ENCODE results near the gene PIK3R3.

Gene PIK3R3

DNA sequence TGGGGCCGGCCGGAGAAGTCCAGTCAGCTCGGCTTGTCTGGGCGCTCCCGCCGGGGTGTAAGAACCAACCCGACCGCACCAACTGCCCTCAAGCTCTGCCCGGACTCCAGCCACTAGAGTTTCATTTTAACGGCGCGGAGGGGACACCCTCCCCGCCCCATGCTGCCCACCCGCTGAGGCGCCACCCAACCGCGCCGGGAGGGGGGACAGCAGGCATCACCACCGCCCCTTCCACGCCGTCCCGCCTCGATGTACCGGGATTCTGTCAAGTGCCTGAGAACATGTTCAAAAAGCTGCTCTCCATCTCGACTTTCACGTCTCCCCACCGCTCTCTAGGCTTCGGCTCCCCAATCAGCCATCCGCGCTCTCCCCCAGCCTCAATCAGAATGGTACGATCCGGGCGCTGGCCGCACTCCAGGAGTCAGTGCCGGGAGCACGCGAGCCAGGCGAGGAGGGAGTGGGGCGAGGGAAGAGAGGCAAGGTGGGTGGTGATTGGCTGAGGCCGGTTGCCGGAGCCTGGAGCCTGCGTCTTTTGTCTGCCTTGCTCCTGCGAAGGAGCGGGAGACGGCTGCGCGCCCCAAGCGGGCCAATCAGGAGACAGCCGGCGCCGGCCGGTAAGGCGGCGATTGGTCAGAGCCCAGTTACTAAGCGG lies at the start of gene PIK3R3:
Gene PIK3R3 (minus strand): TSS at position 101 of the 652 bp plus-strand sequence. CDS start 677 bp downstream, outside the sequence.
- peaks cover 8% of the 10 kb centered on the region for H3K4me1 ChIP-seq (ENCODE audit: control insufficient read depth, insufficient read depth, low read length)
- peak within 1 kb of the TSS; percentile 69 for H3K9ac ChIP-seq (ENCODE audit: low read length)
- H3K4me3 ChIP-seq (ENCODE audit: low read length), result peak within 1 kb of the TSS; percentile 61
- no peaks in the 10 kb centered on the region for H3K36me3 ChIP-seq (ENCODE audit: control insufficient read depth, insufficient read depth, low read length)
- H3K27me3 ChIP-seq (ENCODE audit: control insufficient read depth, insufficient read depth, low read length), result no peaks in the 10 kb centered on the region
- H3K27ac ChIP-seq (ENCODE audit: low read depth, low read length), result peak within 1 kb of the TSS; percentile 93

GRCh38 chr1:46181343-46182260 lies 49.2 kb upstream of the PIK3R3 start:
- Histone ChIP-seq H3K4me3 (ENCODE audit: low read length) (peak overlapping the region; percentile 49), H3K36me3 (ENCODE audit: control insufficient read depth, insufficient read depth, low read length) (no peaks in the 10 kb centered on the region), H3K4me1 (ENCODE audit: control insufficient read depth, insufficient read depth, low read length) (peaks cover 6% of the 10 kb centered on the region), H3K9ac (ENCODE audit: low read length) (peak overlapping the region; percentile 14), H3K27me3 (ENCODE audit: control insufficient read depth, insufficient read depth, low read length) (no peaks in the 10 kb centered on the region), H3K27ac (ENCODE audit: low read depth, low read length) (no peak overlapping the region)

DNA sequence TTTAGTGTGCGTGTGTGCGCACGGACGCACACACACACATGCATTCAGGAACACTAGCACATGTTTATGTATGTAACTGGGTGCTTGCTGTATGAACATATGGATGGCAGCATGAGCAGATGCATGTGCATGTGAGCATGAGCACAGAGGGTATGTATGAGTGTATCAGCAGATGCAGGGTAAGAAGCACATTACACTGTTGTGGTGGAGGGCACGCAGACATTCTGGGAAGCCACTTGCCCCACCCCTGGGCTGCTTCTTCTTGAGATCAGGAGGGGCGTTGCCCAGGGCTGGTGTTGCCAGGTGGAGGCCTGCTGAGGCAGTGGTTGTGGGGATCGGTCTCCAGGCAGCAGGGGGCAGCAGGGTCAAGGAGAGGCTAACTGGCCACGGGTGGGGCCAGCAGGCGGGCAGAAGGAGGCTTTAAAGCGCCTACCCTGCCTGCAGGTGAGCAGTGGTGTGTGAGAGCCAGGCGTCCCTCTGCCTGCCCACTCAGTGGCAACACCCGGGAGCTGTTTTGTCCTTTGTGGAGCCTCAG lies 47.7 kb upstream of the PIK3R3 start:
- H3K4me3 ChIP-seq (ENCODE audit: low read length), result peak overlapping the region; percentile 49
- H3K4me1 ChIP-seq (ENCODE audit: control insufficient read depth, insufficient read depth, low read length), result peaks cover 6% of the 10 kb centered on the region
- H3K9ac ChIP-seq (ENCODE audit: low read length), result peak overlapping the region; percentile 12
- H3K27me3 ChIP-seq (ENCODE audit: control insufficient read depth, insufficient read depth, low read length), result no peaks in the 10 kb centered on the region
- no peak overlapping the region for H3K27ac ChIP-seq (ENCODE audit: low read depth, low read length)
- no peaks in the 10 kb centered on the region for H3K36me3 ChIP-seq (ENCODE audit: control insufficient read depth, insufficient read depth, low read length)

- peaks cover 8% of the 10 kb centered on the region for H3K4me1 ChIP-seq (ENCODE audit: control insufficient read depth, insufficient read depth, low read length)
- H3K9ac ChIP-seq (ENCODE audit: low read length), result no peak overlapping the region
- no peak overlapping the region for H3K27ac ChIP-seq (ENCODE audit: low read depth, low read length)
- H3K4me3 ChIP-seq (ENCODE audit: low read length), result peak overlapping the region; percentile 6
- H3K27me3 ChIP-seq (ENCODE audit: control insufficient read depth, insufficient read depth, low read length), result no peaks in the 10 kb centered on the region
- no peaks in the 10 kb centered on the region for H3K36me3 ChIP-seq (ENCODE audit: control insufficient read depth, insufficient read depth, low read length)
Measured at GRCh38 chr1:46179138-46180081, 47.0 kb upstream of the PIK3R3 start.

GRCh38 chr1:46176211-46176865 lies 43.9 kb upstream of the PIK3R3 start, which contains the start of gene P3R3URF:
Gene P3R3URF (minus strand): TSS chr1:46176488. CDS start chr1:46176471, 17 bp downstream.
- Histone ChIP-seq H3K27me3 (ENCODE audit: control insufficient read depth, insufficient read depth, low read length) (no peaks in the 10 kb centered on the region), H3K4me3 (ENCODE audit: low read length) (no peak within 1 kb of the TSS), H3K27ac (ENCODE audit: low read depth, low read length) (no peak within 1 kb of the TSS), H3K4me1 (ENCODE audit: control insufficient read depth, insufficient read depth, low read length) (peaks cover 17% of the 10 kb centered on the region), H3K36me3 (ENCODE audit: control insufficient read depth, insufficient read depth, low read length) (no peaks in the 10 kb centered on the region), H3K9ac (ENCODE audit: low read length) (no peak within 1 kb of the TSS)

- Histone ChIP-seq H3K4me3 (ENCODE audit: low read length) (no peak overlapping the region), H3K36me3 (ENCODE audit: control insufficient read depth, insufficient read depth, low read length) (no peaks in the 10 kb centered on the region), H3K27ac (ENCODE audit: low read depth, low read length) (no peak overlapping the region), H3K27me3 (ENCODE audit: control insufficient read depth, insufficient read depth, low read length) (no peaks in the 10 kb centered on the region), H3K9ac (ENCODE audit: low read length) (no peak overlapping the region), H3K4me1 (ENCODE audit: control insufficient read depth, insufficient read depth, low read length) (peaks cover 17% of the 10 kb centered on the region)
Measured at GRCh38 chr1:46175243-46175642, 42.8 kb upstream of the PIK3R3 start.

DNA sequence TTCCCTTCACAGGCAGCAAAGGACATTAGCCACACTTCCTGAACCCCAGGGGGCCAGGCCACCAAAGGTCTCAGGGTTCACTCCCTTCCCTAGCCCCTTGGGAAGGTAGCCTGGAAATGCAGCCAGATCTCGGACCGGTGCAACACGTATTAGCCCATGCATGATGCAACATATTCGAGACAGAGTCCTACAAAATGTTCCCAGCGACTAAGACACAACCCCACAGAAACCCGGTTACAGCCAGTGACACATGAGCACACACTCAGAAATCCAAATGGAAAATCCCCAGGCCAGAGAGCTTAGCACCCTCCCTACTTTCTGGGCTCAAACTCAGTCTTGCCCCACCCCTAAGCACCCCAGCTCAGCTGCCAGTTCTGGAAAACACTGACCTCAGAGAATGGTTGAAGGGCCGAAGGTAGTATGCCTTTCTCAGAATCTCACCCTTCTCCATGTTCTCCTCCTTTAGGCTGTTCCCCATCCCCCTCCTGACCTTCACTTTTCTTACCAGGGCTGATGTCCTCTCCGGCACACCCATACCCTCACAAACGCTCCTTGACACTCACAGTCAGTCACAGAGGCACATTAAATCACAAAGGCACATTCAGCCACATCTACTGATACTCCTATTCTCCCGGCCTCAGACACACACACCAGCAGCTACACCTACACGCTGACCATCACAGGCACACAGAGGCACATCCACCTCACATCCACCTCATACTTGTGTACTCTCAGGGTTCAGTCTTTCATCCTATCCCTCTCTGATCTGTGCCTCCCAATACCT lies 42.2 kb upstream of the PIK3R3 start, which contains the start of gene TSPAN1:
Gene TSPAN1 (plus strand): TSS at position 640 of the 784 bp plus-strand sequence. CDS start 6,021 bp downstream, outside the sequence.
- H3K36me3 ChIP-seq (ENCODE audit: control insufficient read depth, insufficient read depth, low read length), result no peaks in the 10 kb centered on the region
- H3K9ac ChIP-seq (ENCODE audit: low read length), result no peak within 1 kb of the TSS
- peaks cover 17% of the 10 kb centered on the region for H3K4me1 ChIP-seq (ENCODE audit: control insufficient read depth, insufficient read depth, low read length)
- no peaks in the 10 kb centered on the region for H3K27me3 ChIP-seq (ENCODE audit: control insufficient read depth, insufficient read depth, low read length)
- H3K4me3 ChIP-seq (ENCODE audit: low read length), result peak within 1 kb of the TSS; percentile 12
- peak within 1 kb of the TSS; percentile 51 for H3K27ac ChIP-seq (ENCODE audit: low read depth, low read length)

DNA sequence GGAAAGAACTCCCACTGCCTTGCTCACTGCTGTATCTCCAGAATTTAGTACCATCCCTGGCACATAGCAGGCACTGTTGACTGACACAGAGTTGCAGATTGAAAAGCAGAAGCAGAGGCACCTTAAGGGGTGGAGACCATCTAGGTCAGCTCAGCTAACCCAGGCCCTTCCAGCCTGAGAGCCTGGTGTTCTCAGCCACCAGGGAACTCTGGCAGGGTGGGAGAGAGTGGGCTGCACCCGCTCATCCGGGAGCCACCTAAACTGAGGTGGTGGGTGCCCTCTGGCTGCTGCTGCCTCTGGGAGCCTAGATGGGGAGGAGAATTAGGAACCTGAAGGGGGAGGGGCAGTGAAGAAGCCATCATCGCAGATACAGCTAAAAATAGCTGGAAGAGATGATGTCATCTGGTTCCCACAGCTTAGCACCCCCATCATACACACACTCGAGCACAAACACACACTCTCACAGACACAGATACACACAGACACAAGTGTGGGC lies 41.0 kb upstream of the PIK3R3 start:
- Histone ChIP-seq H3K36me3 (ENCODE audit: control insufficient read depth, insufficient read depth, low read length) (no peaks in the 10 kb centered on the region), H3K4me3 (ENCODE audit: low read length) (peak overlapping the region; percentile 12), H3K9ac (ENCODE audit: low read length) (no peak overlapping the region), H3K27ac (ENCODE audit: low read depth, low read length) (no peak overlapping the region), H3K4me1 (ENCODE audit: control insufficient read depth, insufficient read depth, low read length) (peaks cover 17% of the 10 kb centered on the region), H3K27me3 (ENCODE audit: control insufficient read depth, insufficient read depth, low read length) (no peaks in the 10 kb centered on the region)

DNA sequence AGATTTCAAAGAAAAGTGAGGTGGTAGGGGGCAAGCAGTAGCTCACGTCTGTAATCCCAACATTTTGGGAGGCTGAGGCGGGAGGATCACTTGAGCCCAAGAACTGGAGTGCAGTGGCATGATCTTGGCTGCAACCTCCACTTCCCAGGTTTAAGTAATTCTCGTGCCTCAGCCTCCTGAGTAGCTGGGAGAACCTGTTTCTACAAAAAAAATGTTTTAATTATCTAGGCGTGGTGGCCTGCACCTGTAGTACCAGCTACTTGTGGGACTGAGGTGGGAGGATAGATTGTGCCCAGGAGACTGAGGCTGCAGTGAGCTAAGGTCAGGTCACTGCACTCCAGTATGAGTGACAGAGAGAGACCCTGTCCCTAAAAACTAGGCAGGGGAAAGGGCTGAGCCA lies 39.9 kb upstream of the PIK3R3 start:
- Histone ChIP-seq H3K9ac (ENCODE audit: low read length) (no peak overlapping the region), H3K27ac (ENCODE audit: low read depth, low read length) (no peak overlapping the region), H3K4me1 (ENCODE audit: control insufficient read depth, insufficient read depth, low read length) (peaks cover 17% of the 10 kb centered on the region)

GRCh38 chr1:46171871-46172270 lies 39.4 kb upstream of the PIK3R3 start:
- Histone ChIP-seq H3K27me3 (ENCODE audit: control insufficient read depth, insufficient read depth, low read length) (no peaks in the 10 kb centered on the region), H3K4me3 (ENCODE audit: low read length) (no peak overlapping the region), H3K27ac (ENCODE audit: low read depth, low read length) (no peak overlapping the region), H3K36me3 (ENCODE audit: control insufficient read depth, insufficient read depth, low read length) (no peaks in the 10 kb centered on the region), H3K4me1 (ENCODE audit: control insufficient read depth, insufficient read depth, low read length) (peaks cover 17% of the 10 kb centered on the region), H3K9ac (ENCODE audit: low read length) (no peak overlapping the region)

More for the DNA sequence above, 39.9 kb upstream of the PIK3R3 start:
- H3K27me3 ChIP-seq (ENCODE audit: control insufficient read depth, insufficient read depth, low read length), result no peaks in the 10 kb centered on the region
- no peaks in the 10 kb centered on the region for H3K36me3 ChIP-seq (ENCODE audit: control insufficient read depth, insufficient read depth, low read length)
- no peak overlapping the region for H3K4me3 ChIP-seq (ENCODE audit: low read length)

All from rectal smooth muscle tissue (tissue), 1 donor.